Natural killer cell (primary cell): ENCODE results near the gene PI4KB. TPM values are rescaled to one million over a fixed set of nuclear protein-coding genes. Genes with fewer than 3 reads are reported as not detected.
A peak's percentile ranks its signal among the peaks of the same experiment; 100 is the strongest.

Experiments
- ATAC-seq, 3 donors: fragments of 150-1000 bp in 2 of 3; fragments of 200-7000 bp in 1 of 3; cut with Tn5 transposase; 1 replicate in 1 of 3; 2 replicates in 2 of 3; pipeline ENCODE4 v1.10.0; 2021; ENCODE audit warnings: mild to moderate bottlenecking in 2 of 3, moderate library complexity in 2 of 3
- DNase-seq, 2 donors: peaks; one replicate each; pipeline versions ENCODE4 v3.0.0 to v3.0.0-alpha.2; 2013 to 2021; ENCODE audit warnings: mixed read lengths in 1 of 2
- H3K27ac ChIP-seq: one replicate; pipeline ENCODE4 v1.5.1; 2013; ENCODE audit warnings: mild to moderate bottlenecking, low read length
- H3K27me3 ChIP-seq: one replicate; pipeline ENCODE4 v1.6.1; 2013; ENCODE audit warnings: low read length; ENCODE audit not compliant: control insufficient read depth, insufficient read depth
- H3K36me3 ChIP-seq: one replicate; pipeline ENCODE4 v1.6.1; 2013; ENCODE audit warnings: low read length; ENCODE audit not compliant: control insufficient read depth, insufficient read depth
- H3K4me1 ChIP-seq: one replicate; pipeline ENCODE4 v1.6.1; 2013; ENCODE audit warnings: low read length; ENCODE audit not compliant: control insufficient read depth, insufficient read depth
- H3K4me3 ChIP-seq: one replicate; pipeline ENCODE4 v1.5.1; 2013; ENCODE audit warnings: low read length
- H3K9me3 ChIP-seq: one replicate; pipeline ENCODE4 v1.6.1; 2013; ENCODE audit warnings: low read length; ENCODE audit not compliant: control insufficient read depth, insufficient read depth
- H3K27ac Mint-ChIP-seq, 2 donors: one replicate each; pipeline ENCODE4 v1.8.0; 2022; ENCODE audit warnings: mild to moderate bottlenecking in 2 of 2, mixed read lengths in 2 of 2, moderate library complexity in 1 of 2
- H3K27me3 Mint-ChIP-seq, 2 donors: one replicate each; pipeline ENCODE4 v1.8.0; 2022; ENCODE audit warnings: low read depth in 2 of 2, mixed read lengths in 2 of 2
- H3K36me3 Mint-ChIP-seq: one replicate; pipeline ENCODE4 v1.8.0; 2022; ENCODE audit warnings: mixed read lengths
- H3K4me1 Mint-ChIP-seq, 2 donors: one replicate each; pipeline ENCODE4 v1.8.0; 2022; ENCODE audit warnings: mixed read lengths in 2 of 2
- H3K4me3 Mint-ChIP-seq: one replicate; pipeline ENCODE4 v1.8.0; 2022; ENCODE audit warnings: mild to moderate bottlenecking, moderate library complexity, mixed read lengths
- H3K9me3 Mint-ChIP-seq, 2 donors: one replicate each; pipeline ENCODE4 v1.8.0; 2022; ENCODE audit warnings: mixed read lengths in 2 of 2
- WGBS: methylation state at CpG from one replicate; pipeline ENCODE4 v1.1.7; 2013; ENCODE audit warnings: missing lambda C conversion rate; ENCODE audit not compliant: insufficient coverage; 5-methylcytosine and 5-hydroxymethylcytosine counted together
- intact Hi-C: fragments of 100-400 bp; cut with micrococcal nuclease; formaldehyde crosslinking; loops from one replicate; pipeline ENCODE4 v1.14.2; 2022
- total RNA-seq, 4 donors: library from RNA; stranded (reverse); fragments of 120-200 nt in 1 of 4; gene quantifications; one replicate each; pipeline versions ENCODE4 v1.2.3 to v1.2.4, GENCODE V29; 2013 to 2022
- TF ChIP-seq, protein P1 (sequence below): fragments of 200-600 bp; IDR thresholded peaks from one replicate; pipeline ENCODE4 v1.8.0; 2022; ENCODE audit warnings: antibody characterized with exemption

The PI4KB gene
- total RNA-seq: 10 to 100 TPM; 68.2 to 99.3 (median 95.0) TPM
- 47.3 TPM for total RNA-seq (2013)

DNA sequence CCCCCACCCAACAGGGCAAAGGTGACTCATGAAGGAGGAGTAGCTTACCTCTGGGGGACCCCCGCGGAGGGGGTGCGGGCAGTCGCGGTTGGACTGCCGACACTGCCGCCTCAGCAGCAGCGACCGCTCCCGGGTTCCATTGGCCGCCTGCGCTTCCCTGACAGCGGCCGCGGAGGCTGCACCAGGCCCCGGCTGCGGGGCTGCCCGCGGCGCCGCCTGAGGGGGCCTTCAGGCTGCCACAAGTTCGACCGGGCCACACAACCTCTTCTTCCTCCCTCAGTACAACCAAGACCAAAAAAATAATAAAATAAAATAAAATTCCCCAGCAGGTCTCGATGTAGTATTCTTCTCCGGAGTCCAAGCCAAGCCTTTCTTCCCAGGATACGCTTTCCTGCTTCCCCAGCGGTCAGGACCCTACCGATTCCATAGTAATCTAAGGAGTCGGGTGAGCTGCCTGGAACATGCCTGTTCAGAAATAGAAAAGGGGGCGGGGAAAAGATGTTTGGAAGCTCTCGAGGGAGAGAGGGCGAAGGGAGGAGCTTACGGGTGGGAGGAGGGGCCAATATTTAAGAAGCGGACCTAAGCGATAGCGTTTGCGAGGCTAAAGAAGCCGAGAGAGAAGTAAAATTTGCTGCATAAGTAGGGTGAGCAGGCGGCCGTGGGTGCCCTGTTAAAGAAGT lies at the start of gene PI4KB:
PI4KB (minus strand) TSS at position 194 of the 680 bp plus-strand sequence. CDS start 10,935 bp downstream, outside the sequence.
- intact Hi-C loops: loop anchor here (1.0 kb wide), 3 partner anchors 20 to 72 kb away; partner anchors contain the start of genes PSMB4, RFX5 and ZNF687
- Mint-ChIP-seq H3K27ac (peak within 1 kb of the TSS; percentile 95 to 97), H3K36me3 (no peaks in the 10 kb centered on the region), H3K4me3 (peak within 1 kb of the TSS; percentile 95), H3K9me3 (no peaks in the 10 kb centered on the region), H3K27me3 (no peaks in the 10 kb centered on the region), H3K4me1 (peaks cover 30 to 42% of the 10 kb centered on the region in 2 donors)
- DNase-seq (peak; percentile 79 to 97), ATAC-seq (peak; percentile 90 to 97 (median 92))
- H3K4me3 ChIP-seq: peak within 1 kb of the TSS; percentile 74
- no peaks in the 10 kb centered on the region for H3K27me3 ChIP-seq
- TF ChIP-seq, protein P1, sequence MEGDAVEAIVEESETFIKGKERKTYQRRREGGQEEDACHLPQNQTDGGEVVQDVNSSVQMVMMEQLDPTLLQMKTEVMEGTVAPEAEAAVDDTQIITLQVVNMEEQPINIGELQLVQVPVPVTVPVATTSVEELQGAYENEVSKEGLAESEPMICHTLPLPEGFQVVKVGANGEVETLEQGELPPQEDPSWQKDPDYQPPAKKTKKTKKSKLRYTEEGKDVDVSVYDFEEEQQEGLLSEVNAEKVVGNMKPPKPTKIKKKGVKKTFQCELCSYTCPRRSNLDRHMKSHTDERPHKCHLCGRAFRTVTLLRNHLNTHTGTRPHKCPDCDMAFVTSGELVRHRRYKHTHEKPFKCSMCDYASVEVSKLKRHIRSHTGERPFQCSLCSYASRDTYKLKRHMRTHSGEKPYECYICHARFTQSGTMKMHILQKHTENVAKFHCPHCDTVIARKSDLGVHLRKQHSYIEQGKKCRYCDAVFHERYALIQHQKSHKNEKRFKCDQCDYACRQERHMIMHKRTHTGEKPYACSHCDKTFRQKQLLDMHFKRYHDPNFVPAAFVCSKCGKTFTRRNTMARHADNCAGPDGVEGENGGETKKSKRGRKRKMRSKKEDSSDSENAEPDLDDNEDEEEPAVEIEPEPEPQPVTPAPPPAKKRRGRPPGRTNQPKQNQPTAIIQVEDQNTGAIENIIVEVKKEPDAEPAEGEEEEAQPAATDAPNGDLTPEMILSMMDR: no peak
- peaks cover 20% of the 10 kb centered on the region for H3K4me1 ChIP-seq
- no peaks in the 10 kb centered on the region for H3K9me3 ChIP-seq
- H3K27ac ChIP-seq: peak within 1 kb of the TSS; percentile 94
- peaks cover 6% of the 10 kb centered on the region for H3K36me3 ChIP-seq
- under 1% methylated on average over 40 of the region's 40 CpGs for WGBS

DNA sequence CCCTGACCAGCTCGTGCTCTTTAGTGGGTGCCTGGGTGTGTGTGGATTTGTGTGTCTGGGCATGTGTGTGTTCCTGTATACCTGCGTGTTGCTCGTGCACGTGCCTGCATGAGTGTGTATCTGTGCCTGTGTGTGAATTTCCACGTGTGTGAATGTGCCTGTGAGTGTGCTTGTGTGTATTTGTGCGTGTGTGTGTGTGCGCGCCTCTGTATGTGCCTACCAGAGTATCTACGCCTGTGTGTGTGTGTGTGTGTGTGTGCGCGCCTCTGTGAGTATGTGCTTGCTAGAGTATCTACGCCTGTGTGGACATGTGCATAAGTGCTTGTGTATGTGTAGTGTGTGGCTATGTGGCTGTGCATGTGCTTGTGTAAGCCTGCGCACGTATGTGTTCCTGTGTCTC lies 46.0 kb upstream of the PI4KB start:
- no peak overlapping the region for H3K4me3 ChIP-seq
- no peaks in the 10 kb centered on the region for H3K27me3 ChIP-seq
- no peaks in the 10 kb centered on the region for H3K36me3 ChIP-seq
- peaks cover 9% of the 10 kb centered on the region for H3K4me1 ChIP-seq
- WGBS: 90% methylated on average over 14 of the region's 14 CpGs
- TF ChIP-seq, protein P1: no peak
- intact Hi-C loops: no loop called here
- Mint-ChIP-seq H3K27ac (no peak overlapping the region), H3K36me3 (no peaks in the 10 kb centered on the region), H3K27me3 (peaks cover 0 to 2% of the 10 kb centered on the region in 2 donors), H3K4me1 (no peaks in the 10 kb centered on the region), H3K9me3 (no peaks in the 10 kb centered on the region), H3K4me3 (no peak overlapping the region)
- DNase-seq (no peak), ATAC-seq (no peak)
- H3K27ac ChIP-seq: no peak overlapping the region
- no peaks in the 10 kb centered on the region for H3K9me3 ChIP-seq

DNA sequence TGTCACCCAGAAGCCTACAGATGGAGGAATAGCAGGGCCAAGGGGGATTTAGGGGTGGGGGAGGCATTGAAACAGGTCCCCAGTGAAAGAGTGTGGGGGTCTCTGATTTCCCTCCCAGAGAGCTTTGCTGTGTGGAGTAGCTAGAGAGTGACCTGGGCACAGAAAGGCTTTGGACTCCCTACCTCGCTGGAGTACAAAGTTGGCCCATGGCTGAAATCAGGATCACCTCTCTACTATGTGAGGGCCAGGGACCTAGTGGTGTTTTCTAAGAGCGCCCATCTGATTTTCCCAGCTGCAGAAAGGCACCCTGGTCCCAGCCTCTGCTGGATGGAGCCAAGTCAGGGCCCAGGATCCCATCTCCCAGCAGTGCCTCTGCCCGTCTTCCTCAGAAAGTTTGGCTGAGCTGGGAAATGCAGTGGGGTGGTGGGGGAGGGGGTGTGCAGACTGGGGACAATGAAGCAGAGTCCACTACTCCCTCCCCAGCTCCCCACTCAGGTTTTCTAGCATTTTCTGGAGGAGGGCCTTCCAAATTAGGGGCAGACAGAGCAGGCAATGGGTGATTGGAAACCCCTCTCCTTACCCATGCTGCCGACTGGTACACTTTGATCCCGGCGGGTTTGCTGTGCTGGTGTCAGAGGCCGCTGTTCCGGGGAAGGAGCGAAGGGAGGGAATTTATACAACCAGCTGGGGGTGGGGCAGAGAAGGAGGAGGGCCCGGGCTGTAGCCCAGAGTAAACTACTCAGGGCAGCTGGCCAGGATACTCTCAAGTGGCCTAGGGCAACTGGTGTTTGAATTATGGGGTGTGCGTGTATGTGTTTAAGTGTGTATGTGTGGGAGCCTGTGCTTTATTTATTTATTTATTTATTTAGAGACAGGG lies 45.1 kb upstream of the PI4KB start, which contains the start of gene SELENBP1:
SELENBP1 (minus strand) TSS at position 648 of the 877 bp plus-strand sequence; CDS start at position 584, 64 bp downstream.
- intact Hi-C loops: no loop called here

More for the DNA sequence above, 45.1 kb upstream of the PI4KB start, which contains the start of gene SELENBP1:
- WGBS: 95% methylated on average over 11 of the region's 11 CpGs
- no peaks in the 10 kb centered on the region for H3K4me1 Mint-ChIP-seq
- no peaks in the 10 kb centered on the region for H3K9me3 ChIP-seq
- ATAC-seq (no peak), DNase-seq (no peak)
- no peaks in the 10 kb centered on the region for H3K36me3 Mint-ChIP-seq
- no peak within 1 kb of the TSS for H3K27ac Mint-ChIP-seq
- peaks cover 9% of the 10 kb centered on the region for H3K4me1 ChIP-seq
- TF ChIP-seq, protein P1: no peak
- no peaks in the 10 kb centered on the region for H3K9me3 Mint-ChIP-seq
- H3K27me3 Mint-ChIP-seq: peaks cover 0 to 2% of the 10 kb centered on the region in 2 donors
- no peaks in the 10 kb centered on the region for H3K27me3 ChIP-seq
- H3K27ac ChIP-seq: no peak within 1 kb of the TSS
- no peak within 1 kb of the TSS for H3K4me3 Mint-ChIP-seq
- no peaks in the 10 kb centered on the region for H3K36me3 ChIP-seq
- H3K4me3 ChIP-seq: no peak within 1 kb of the TSS
